HCT116 (cell line): ENCODE measurements around the gene ISG20.

ENCODE experiments used
- CTCF ChIP-seq, 3 experiments: fragments of 200-600 bp in 1 of 3; sonication (generic) in 1 of 3; IDR thresholded peaks in 2 of 3; conservative IDR thresholded peaks in 1 of 3; 2 replicates each; pipeline ENCODE4 v1.5.1; 2012 to 2017; ENCODE audit warnings: low read depth in 2 of 3, low read length in 2 of 3, antibody characterized with exemption in 1 of 3, borderline replicate concordance in 1 of 3, control low read depth in 1 of 3, mild to moderate bottlenecking in 1 of 3, mixed read lengths in 1 of 3, mixed run types in 1 of 3, moderate library complexity in 1 of 3; ENCODE audit not compliant: insufficient read depth in 1 of 3
- EZH2phosphoT487 ChIP-seq: fragments of 200-600 bp; IDR thresholded peaks from 2 replicates; pipeline ENCODE4 v1.6.1; 2018; ENCODE audit warnings: antibody characterized with exemption, borderline replicate concordance
- POLR2A ChIP-seq: IDR thresholded peaks from 2 replicates; pipeline ENCODE4 v1.7.0; 2011; ENCODE audit warnings: borderline replicate concordance; ENCODE audit not compliant: insufficient read depth, insufficient read length; ENCODE audit errors: extremely low read depth
- POLR2AphosphoS5 ChIP-seq: IDR thresholded peaks from 2 replicates; pipeline ENCODE4 v1.6.1; 2011; ENCODE audit warnings: mild to moderate bottlenecking, low read depth, low read length, moderate library complexity
- SP1 ChIP-seq: IDR thresholded peaks from 2 replicates; pipeline ENCODE4 v1.6.1; 2012; ENCODE audit warnings: low read depth
- ZFX ChIP-seq: fragments of 450-650 bp; IDR thresholded peaks from 2 replicates; pipeline ENCODE4 v1.6.1; 2017
- ZNF274 ChIP-seq: fragments of 200-500 bp; sonication (Bioruptor generic); IDR thresholded peaks from 2 replicates; pipeline ENCODE4 v1.6.1; 2014; ENCODE audit warnings: mild to moderate bottlenecking, low read depth, low read length, inconsistent platforms
- TF ChIP-seq, protein P1 (sequence below): IDR thresholded peaks from 2 replicates; pipeline ENCODE4 v1.6.1; 2012

GRCh38 chr15:88637436-88637835 lies 1.4 kb upstream of the ISG20 start:
- no peak for TF ChIP-seq POLR2A
- TF ChIP-seq ZNF274 = no peak
- TF ChIP-seq SP1 = no peak
- TF ChIP-seq ZFX = no peak
- no peak for TF ChIP-seq EZH2phosphoT487
- no peak for TF ChIP-seq CTCF (IDR thresholded peaks at IDR 0.05 in 2 of 3, conservative IDR thresholded peaks at IDR 0.05 in 1 of 3; ENCODE audit: borderline replicate concordance in 1 of 3, insufficient read depth in 1 of 3, low read depth in 2 of 3, low read length in 2 of 3)
- no peak for TF ChIP-seq POLR2AphosphoS5
- TF ChIP-seq, protein P1, sequence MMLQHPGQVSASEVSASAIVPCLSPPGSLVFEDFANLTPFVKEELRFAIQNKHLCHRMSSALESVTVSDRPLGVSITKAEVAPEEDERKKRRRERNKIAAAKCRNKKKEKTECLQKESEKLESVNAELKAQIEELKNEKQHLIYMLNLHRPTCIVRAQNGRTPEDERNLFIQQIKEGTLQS = no peak
